Astrocyte (in vitro differentiated cells and primary cell): ENCODE measurements around the gene CSRP3.

ENCODE experiments used
- CTCF ChIP-seq: IDR thresholded peaks from 2 replicates; pipeline ENCODE4 v1.5.1; 2011; ENCODE audit warnings: low read depth, mild to moderate bottlenecking, inconsistent platforms, low read length, moderate library complexity; ENCODE audit not compliant: insufficient read depth
- EZH2 ChIP-seq: IDR thresholded peaks from 2 replicates; pipeline ENCODE4 v1.6.1; 2012; ENCODE audit warnings: mild to moderate bottlenecking, low read length, inconsistent platforms; ENCODE audit not compliant: insufficient read depth

- TF ChIP-seq CTCF (no peak), EZH2 (no peak)
Observed at GRCh38 chr11:19208959-19209546, 7.3 kb upstream of the CSRP3 start.
